Measurements from ENCODE around the gene PWWP2B.

DNA sequence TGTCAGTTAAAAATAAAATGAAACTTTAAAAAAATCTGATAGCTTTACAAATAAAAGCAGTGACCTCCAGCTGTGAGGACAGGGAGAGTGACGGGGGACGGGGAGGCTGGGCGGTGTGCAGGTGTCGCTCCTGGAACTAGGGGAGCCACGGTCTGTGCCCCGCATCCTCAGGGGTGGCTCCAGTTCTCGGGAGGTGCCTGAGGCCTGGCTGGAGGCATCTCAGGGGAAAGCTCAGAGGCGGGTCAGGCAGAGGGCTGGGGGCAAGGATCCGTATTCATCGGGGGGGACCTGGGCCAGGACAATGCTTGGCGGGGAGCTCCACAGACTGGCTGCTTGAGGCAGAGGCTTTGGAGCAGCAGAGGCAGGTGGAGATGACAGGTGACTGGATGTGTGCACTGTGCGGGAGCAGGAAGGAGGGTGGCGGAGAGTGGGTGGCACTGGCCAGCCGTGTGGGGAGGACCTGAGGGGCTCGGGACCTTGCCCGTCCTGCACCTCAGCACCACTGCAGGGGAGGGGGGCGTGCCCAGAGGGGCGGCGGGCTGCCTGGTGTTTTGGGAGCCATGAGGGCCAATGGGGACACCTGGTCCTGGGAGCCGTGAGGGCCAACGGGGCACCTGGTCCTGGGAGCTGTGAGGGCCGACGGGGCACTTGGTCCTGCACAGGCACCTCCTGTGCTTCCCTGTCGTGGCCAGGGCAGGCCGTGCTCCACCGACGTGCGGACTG lies 13.2 kb downstream of the PWWP2B start:
- TF ChIP-seq, protein P1, sequence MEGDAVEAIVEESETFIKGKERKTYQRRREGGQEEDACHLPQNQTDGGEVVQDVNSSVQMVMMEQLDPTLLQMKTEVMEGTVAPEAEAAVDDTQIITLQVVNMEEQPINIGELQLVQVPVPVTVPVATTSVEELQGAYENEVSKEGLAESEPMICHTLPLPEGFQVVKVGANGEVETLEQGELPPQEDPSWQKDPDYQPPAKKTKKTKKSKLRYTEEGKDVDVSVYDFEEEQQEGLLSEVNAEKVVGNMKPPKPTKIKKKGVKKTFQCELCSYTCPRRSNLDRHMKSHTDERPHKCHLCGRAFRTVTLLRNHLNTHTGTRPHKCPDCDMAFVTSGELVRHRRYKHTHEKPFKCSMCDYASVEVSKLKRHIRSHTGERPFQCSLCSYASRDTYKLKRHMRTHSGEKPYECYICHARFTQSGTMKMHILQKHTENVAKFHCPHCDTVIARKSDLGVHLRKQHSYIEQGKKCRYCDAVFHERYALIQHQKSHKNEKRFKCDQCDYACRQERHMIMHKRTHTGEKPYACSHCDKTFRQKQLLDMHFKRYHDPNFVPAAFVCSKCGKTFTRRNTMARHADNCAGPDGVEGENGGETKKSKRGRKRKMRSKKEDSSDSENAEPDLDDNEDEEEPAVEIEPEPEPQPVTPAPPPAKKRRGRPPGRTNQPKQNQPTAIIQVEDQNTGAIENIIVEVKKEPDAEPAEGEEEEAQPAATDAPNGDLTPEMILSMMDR (IDR thresholded peaks at IDR 0.05), result no peak
- no peak for TF ChIP-seq POLR2A (IDR thresholded peaks at IDR 0.05)
